ENCODE data around the gene FHAD1. TPM values are rescaled to one million over a fixed set of nuclear protein-coding genes. Genes with fewer than 3 reads are reported as not detected.

The FHAD1 gene
- total RNA-seq, 1 experiment from 2014 or later: 1.9 TPM

DNA sequence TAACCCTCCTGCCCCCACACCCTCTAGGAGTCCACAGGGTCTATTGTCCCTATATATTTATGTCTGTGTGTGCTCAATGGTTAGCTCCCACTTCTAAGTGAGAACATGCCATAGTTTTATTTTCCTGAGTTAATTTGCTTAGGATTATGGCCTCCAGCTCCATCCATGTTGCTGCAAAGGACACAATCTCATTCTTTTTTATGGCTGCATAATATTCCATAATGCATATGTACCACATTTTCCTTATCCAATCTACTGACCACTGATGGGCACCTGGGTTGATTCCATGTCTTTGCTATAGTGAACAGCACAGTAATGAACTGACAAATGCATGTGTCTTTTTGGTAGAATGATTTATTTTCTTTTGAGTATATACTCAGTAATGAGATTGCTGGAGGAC, 13.3 kb upstream of the FHAD1 start:
- Mint-ChIP-seq H3K4me1 (peaks cover 13 to 14% of the 10 kb centered on the region in 2 experiments), H3K27me3 (ENCODE audit: low read depth) (peaks cover 16% of the 10 kb centered on the region), H3K36me3 (ENCODE audit: insufficient read depth in 1 of 3, low read depth in 3 of 3) (no peaks in the 10 kb centered on the region), H3K9me3 (no peaks in the 10 kb centered on the region), H3K27ac (no peak overlapping the region), H3K4me3 (no peak overlapping the region)
- no peak for DNase-seq
- Histone ChIP-seq H4K20me1 (ENCODE audit: control insufficient read depth, insufficient read depth, insufficient read length) (no peaks in the 10 kb centered on the region), H2BK15ac (ENCODE audit: low read depth, low read length) (no peak overlapping the region), H3T11ph (ENCODE audit: low read length) (no peak overlapping the region), H3K4ac (ENCODE audit: low read depth, low read length) (no peak overlapping the region), H2AFZ (ENCODE audit: low read length) (no peak overlapping the region), H3K79me2 (ENCODE audit: insufficient read depth, low read length) (no peaks in the 10 kb centered on the region), H2AK5ac (ENCODE audit: insufficient read length, low read length) (no peak overlapping the region), H2BK120ac (ENCODE audit: low read depth, low read length, poor library complexity, severe bottlenecking) (no peak overlapping the region), H3K56ac (ENCODE audit: insufficient read length, low read depth, low read length) (no peak overlapping the region), H3K14ac (ENCODE audit: insufficient read depth, low read length) (no peak overlapping the region), H3K79me1 (ENCODE audit: insufficient read depth, low read depth, low read length, poor library complexity, severe bottlenecking) (no peaks in the 10 kb centered on the region), H3K27me3 (ENCODE audit: insufficient read depth, low read length) (no peaks in the 10 kb centered on the region), H3K23me2 (ENCODE audit: insufficient read length, low read depth, low read length, poor library complexity, severe bottlenecking) (no peaks in the 10 kb centered on the region), H3K23ac (ENCODE audit: insufficient read length, low read depth, low read length) (no peak overlapping the region), H4K5ac (ENCODE audit: insufficient read length, low read depth, low read length) (no peak overlapping the region), H3K4me1 (ENCODE audit: insufficient read depth, low read length) (peaks cover 5% of the 10 kb centered on the region; the same call in 1 of the 2 replicates), H2BK20ac (ENCODE audit: low read depth, low read length, poor library complexity, severe bottlenecking) (no peak overlapping the region), H2BK5ac (ENCODE audit: insufficient read length, low read length) (no peak overlapping the region), H3K9me3 (ENCODE audit: control insufficient read depth, low read depth, low read length) (no peaks in the 10 kb centered on the region), H3K27ac (ENCODE audit: insufficient read length, low read depth, low read length) (no peak overlapping the region), H4K8ac (replicated peaks; ENCODE audit: insufficient read length, low read depth, low read length) (no peak overlapping the region), H3K9ac (ENCODE audit: extremely low read depth, insufficient read length, low read length) (no peak overlapping the region), H4K91ac (ENCODE audit: insufficient read length, low read depth, low read length) (no peak overlapping the region), H3K4me2 (ENCODE audit: insufficient read depth, insufficient read length, low read length) (no peak overlapping the region), H3K18ac (ENCODE audit: insufficient read length, low read depth, low read length) (no peak overlapping the region), H2BK12ac (ENCODE audit: insufficient read length, low read depth, low read length) (no peak overlapping the region)
- no peak for TF ChIP-seq CTCF (conservative IDR thresholded peaks at IDR 0.05)
